Nephron (organoid): Measurements from ENCODE around the gene SH2D3A.

Experiments
- H3K27ac Mint-ChIP-seq, 3 experiments: 2 replicates each; pipeline ENCODE4 v1.8.0; 2020; ENCODE audit warnings: mixed read lengths in 3 of 3, mild to moderate bottlenecking in 2 of 3, moderate library complexity in 1 of 3
- H3K27me3 Mint-ChIP-seq: 2 replicates; pipeline ENCODE4 v1.8.0; 2021; ENCODE audit warnings: low read depth, mild to moderate bottlenecking, moderate library complexity, mixed read lengths
- H3K36me3 Mint-ChIP-seq: 2 replicates; pipeline ENCODE4 v1.8.0; 2020; ENCODE audit warnings: low read depth, mixed read lengths
- H3K4me1 Mint-ChIP-seq: 2 replicates; pipeline ENCODE4 v1.8.0; 2020; ENCODE audit warnings: mixed read lengths
- H3K4me3 Mint-ChIP-seq, 3 experiments: 2 replicates each; pipeline ENCODE4 v1.8.0; 2020; ENCODE audit warnings: mild to moderate bottlenecking in 3 of 3, mixed read lengths in 3 of 3, moderate library complexity in 2 of 3
- H3K9me3 Mint-ChIP-seq: 2 replicates; pipeline ENCODE4 v1.8.0; 2020; ENCODE audit warnings: mixed read lengths
- CTCF ChIP-seq, 3 experiments: fragments of 200-600 bp; sonication (generic); IDR thresholded peaks; one replicate each; pipeline ENCODE4 v1.5.0; 2021; ENCODE audit warnings: antibody characterized with exemption in 3 of 3; ENCODE audit not compliant: unreplicated experiment in 3 of 3

SH2D3A gene

DNA sequence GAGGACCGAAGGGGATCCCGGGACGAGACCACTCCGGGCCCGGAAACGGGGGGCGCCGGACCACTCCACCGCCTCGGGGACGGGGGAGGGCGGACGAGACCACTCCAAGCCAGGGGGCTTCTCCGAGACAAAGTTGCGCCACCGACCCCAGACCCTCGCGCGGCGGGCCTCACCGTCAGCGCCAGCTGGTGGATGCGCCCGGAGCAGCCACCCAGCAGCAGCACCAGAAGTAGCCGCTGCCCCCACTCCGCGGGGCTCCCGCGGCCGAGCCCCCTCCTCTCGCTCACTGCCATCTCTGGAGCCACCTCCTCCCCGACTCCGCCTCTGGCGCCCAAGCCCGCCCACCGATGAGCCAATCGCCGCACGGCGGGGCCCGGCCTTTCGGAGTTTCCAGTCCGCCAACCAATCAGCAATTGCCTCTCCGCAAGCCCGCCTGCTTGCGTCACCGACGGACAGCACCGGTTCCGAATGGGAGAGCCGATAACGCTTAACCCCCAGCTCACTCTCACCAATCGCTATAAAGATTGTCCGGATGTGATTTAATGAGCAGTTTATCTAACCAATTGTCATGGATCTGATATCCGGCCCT lies 29.9 kb downstream of the SH2D3A start, which contains the start of gene GPR108:
TSS of gene GPR108 (minus strand) at position 297 of the 589 bp plus-strand sequence. CDS start at position 293, 4 bp downstream.
- H3K36me3 Mint-ChIP-seq = peaks cover 12% of the 10 kb centered on the region
- TF ChIP-seq CTCF (IDR thresholded peaks at IDR 0.05; ENCODE audit: unreplicated experiment in 3 of 3) = no peak
- H3K4me3 Mint-ChIP-seq = peak within 1 kb of the TSS; percentile 98 to 99 (median 99)
- H3K27me3 Mint-ChIP-seq = no peaks in the 10 kb centered on the region
- H3K9me3 Mint-ChIP-seq = no peaks in the 10 kb centered on the region
- H3K4me1 Mint-ChIP-seq = peaks cover 41% of the 10 kb centered on the region
- peak within 1 kb of the TSS; percentile 90 to 99 (median 98) for H3K27ac Mint-ChIP-seq

- Mint-ChIP-seq H3K36me3 (peaks cover 12% of the 10 kb centered on the region), H3K27me3 (no peaks in the 10 kb centered on the region), H3K9me3 (no peaks in the 10 kb centered on the region), H3K4me3 (peak overlapping the region; percentile 98 to 99 (median 99)), H3K27ac (peak overlapping the region; percentile 90 to 99 (median 98)), H3K4me1 (peaks cover 37% of the 10 kb centered on the region)
- peak in 1 of 3 experiments; percentile 38 for TF ChIP-seq CTCF (IDR thresholded peaks at IDR 0.05; ENCODE audit: unreplicated experiment in 3 of 3)
Observed at GRCh38 chr19:6736917-6737283, 30.3 kb downstream of the SH2D3A start.

GRCh38 chr19:6736169-6736916 lies 30.9 kb downstream of the SH2D3A start:
- TF ChIP-seq CTCF (IDR thresholded peaks at IDR 0.05; ENCODE audit: unreplicated experiment in 3 of 3) = peak; percentile 57 to 68 (median 58)
- peak overlapping the region; percentile 90 to 99 (median 98) for H3K27ac Mint-ChIP-seq
- H3K4me3 Mint-ChIP-seq = peak overlapping the region; percentile 98 to 99 (median 99)
- H3K27me3 Mint-ChIP-seq = no peaks in the 10 kb centered on the region
- peaks cover 35% of the 10 kb centered on the region for H3K4me1 Mint-ChIP-seq
- peaks cover 16% of the 10 kb centered on the region for H3K36me3 Mint-ChIP-seq
- H3K9me3 Mint-ChIP-seq = no peaks in the 10 kb centered on the region

GRCh38 chr19:6735181-6735911 lies 31.9 kb downstream of the SH2D3A start:
- Mint-ChIP-seq H3K4me1 (peaks cover 29% of the 10 kb centered on the region), H3K27me3 (no peaks in the 10 kb centered on the region), H3K36me3 (peaks cover 16% of the 10 kb centered on the region), H3K27ac (peak overlapping the region; percentile 90 to 99 (median 98)), H3K4me3 (peak overlapping the region; percentile 98 to 99 (median 99)), H3K9me3 (no peaks in the 10 kb centered on the region)
- TF ChIP-seq CTCF (IDR thresholded peaks at IDR 0.05; ENCODE audit: unreplicated experiment in 3 of 3) = no peak

DNA sequence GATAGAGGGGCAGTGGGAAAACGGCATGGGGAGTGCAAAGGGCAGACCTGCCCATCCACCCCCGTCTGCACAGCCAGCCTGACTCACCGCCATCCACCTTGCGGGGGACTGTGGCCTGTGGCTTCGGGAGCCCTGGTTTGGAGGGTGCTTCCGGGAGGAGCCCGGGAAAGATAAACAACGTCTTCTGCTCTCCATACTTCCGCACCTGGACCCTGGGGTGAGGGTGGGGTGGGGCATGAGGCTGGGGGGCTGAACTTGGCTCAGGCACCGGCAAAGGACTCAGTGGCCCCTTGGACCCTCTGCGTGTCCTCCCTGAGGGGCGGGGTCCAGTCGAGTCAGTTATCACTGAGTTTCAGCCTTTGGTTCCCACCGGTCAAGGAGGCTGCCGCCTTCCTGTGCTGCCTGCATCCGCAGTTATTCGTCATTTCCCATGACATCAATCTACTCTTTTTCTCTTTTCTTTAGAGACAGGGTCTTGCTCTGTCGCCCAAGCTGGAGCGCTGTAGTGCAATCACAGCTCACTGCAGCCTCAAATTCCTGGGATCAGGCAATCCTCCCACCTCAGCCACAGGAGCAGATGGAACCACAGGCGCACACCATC lies 33.0 kb downstream of the SH2D3A start:
- no peaks in the 10 kb centered on the region for H3K27me3 Mint-ChIP-seq
- no peaks in the 10 kb centered on the region for H3K9me3 Mint-ChIP-seq
- TF ChIP-seq CTCF (IDR thresholded peaks at IDR 0.05; ENCODE audit: unreplicated experiment in 3 of 3) = no peak
- peak overlapping the region in 2 of 3 experiments; percentile 40 to 57 for H3K27ac Mint-ChIP-seq
- peaks cover 16% of the 10 kb centered on the region for H3K36me3 Mint-ChIP-seq
- peaks cover 26% of the 10 kb centered on the region for H3K4me1 Mint-ChIP-seq
- H3K4me3 Mint-ChIP-seq = peak overlapping the region in 2 of 3 experiments; percentile 37 to 61
